Measurements from ENCODE around the gene GLS.
A peak's percentile ranks its signal among the peaks of the same experiment; 100 is the strongest.

GLS gene

GRCh38 chr2:190837952-190838361, 42.7 kb upstream of the GLS start:
- TF ChIP-seq, protein P1, sequence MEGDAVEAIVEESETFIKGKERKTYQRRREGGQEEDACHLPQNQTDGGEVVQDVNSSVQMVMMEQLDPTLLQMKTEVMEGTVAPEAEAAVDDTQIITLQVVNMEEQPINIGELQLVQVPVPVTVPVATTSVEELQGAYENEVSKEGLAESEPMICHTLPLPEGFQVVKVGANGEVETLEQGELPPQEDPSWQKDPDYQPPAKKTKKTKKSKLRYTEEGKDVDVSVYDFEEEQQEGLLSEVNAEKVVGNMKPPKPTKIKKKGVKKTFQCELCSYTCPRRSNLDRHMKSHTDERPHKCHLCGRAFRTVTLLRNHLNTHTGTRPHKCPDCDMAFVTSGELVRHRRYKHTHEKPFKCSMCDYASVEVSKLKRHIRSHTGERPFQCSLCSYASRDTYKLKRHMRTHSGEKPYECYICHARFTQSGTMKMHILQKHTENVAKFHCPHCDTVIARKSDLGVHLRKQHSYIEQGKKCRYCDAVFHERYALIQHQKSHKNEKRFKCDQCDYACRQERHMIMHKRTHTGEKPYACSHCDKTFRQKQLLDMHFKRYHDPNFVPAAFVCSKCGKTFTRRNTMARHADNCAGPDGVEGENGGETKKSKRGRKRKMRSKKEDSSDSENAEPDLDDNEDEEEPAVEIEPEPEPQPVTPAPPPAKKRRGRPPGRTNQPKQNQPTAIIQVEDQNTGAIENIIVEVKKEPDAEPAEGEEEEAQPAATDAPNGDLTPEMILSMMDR (IDR thresholded peaks at IDR 0.05; ENCODE audit: insufficient read depth, low read depth, low read length, missing control alignments): no peak
- DNase-seq (ENCODE audit: low read depth): no peak
- no peak overlapping the region for H3K4me3 ChIP-seq (ENCODE audit: low read depth, low read length)

DNA sequence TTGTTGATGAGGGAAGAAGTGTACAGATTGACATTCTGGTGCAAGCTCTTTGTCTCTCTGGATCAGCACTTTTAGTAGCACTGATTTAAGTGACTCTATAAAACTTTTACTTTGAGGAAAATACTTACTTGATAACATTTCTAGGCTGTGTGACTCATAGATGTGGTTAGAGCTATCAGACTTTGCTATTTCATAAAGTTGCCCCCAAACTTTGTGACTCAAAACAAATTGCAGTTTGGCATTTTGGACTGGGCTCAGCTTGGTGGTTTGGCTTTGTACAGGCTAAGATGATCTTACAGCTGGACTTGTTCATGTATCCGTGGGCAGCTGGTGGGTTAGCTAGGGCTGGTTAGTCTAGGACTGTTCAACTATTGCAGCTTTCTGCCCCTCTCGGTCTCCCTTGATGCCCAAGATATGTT, 42.1 kb upstream of the GLS start:
- DNase-seq (ENCODE audit: low read depth): no peak
- TF ChIP-seq, protein P1 (IDR thresholded peaks at IDR 0.05; ENCODE audit: insufficient read depth, low read depth, low read length, missing control alignments): no peak
- no peak overlapping the region for H3K4me3 ChIP-seq (ENCODE audit: low read depth, low read length)

- no peak for DNase-seq (ENCODE audit: low read depth)
- no peak overlapping the region for H3K4me3 ChIP-seq (ENCODE audit: low read depth, low read length)
- TF ChIP-seq, protein P1 (IDR thresholded peaks at IDR 0.05; ENCODE audit: insufficient read depth, low read depth, low read length, missing control alignments): no peak
Observed at GRCh38 chr2:190840569-190841172, 40.0 kb upstream of the GLS start.

DNA sequence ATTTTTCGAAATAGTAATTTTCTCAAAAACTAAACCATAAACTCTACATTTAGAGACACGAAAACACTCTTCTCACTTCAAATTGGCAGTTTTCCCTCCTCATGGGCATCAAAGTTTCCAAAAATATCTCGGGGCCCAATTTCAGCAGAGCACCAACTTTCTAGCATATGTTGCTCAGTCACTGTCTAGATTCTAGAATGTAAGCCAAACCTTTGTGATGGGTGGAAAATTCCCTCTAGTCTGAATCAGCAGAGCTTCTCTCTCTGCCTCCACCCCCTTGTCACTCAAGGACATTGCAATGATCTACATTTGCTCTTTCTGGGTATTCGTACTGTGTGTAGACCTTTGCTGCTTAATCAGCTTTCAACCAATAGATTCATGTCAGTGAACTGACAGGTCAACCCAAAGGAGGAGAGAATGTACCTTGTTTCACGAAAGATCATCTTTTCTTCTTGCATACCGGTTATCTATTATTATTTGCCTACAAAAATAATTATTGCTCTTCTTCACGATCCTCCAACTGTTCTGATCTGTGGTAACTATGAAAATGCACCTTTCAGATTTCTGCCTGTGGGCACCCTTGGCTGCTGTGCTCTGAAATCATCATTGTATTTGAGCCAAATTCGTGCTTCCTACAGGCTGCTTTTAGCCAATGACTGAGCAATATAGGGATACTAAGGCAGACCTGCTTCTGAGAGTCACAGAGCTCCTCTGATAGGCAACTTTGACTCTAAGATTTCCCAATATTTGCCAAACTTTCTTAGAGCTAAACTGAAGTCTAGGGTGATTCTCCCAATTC, 38.7 kb upstream of the GLS start:
- no peak for DNase-seq (ENCODE audit: low read depth)
- H3K4me3 ChIP-seq (ENCODE audit: low read depth, low read length): no peak overlapping the region
- TF ChIP-seq, protein P1 (IDR thresholded peaks at IDR 0.05; ENCODE audit: insufficient read depth, low read depth, low read length, missing control alignments): no peak

GRCh38 chr2:190842606-190843104, 38.0 kb upstream of the GLS start:
- H3K4me3 ChIP-seq (ENCODE audit: low read depth, low read length): no peak overlapping the region
- TF ChIP-seq, protein P1 (IDR thresholded peaks at IDR 0.05; ENCODE audit: insufficient read depth, low read depth, low read length, missing control alignments): no peak
- DNase-seq (ENCODE audit: low read depth): no peak

- TF ChIP-seq, protein P1 (IDR thresholded peaks at IDR 0.05; ENCODE audit: insufficient read depth, low read depth, low read length, missing control alignments): no peak
Observed at GRCh38 chr2:190843890-190844699, 36.5 kb upstream of the GLS start.

More at GRCh38 chr2:190843890-190844699, 36.5 kb upstream of the GLS start:
- peak; percentile 66 for DNase-seq (ENCODE audit: low read depth)
- H3K4me3 ChIP-seq (ENCODE audit: low read depth, low read length): no peak overlapping the region

Measured in GM12865 (cell line).